Vagina (tissue), 2 donors: ENCODE data around the gene ZC3HAV1. TPM values are rescaled to one million over a fixed set of nuclear protein-coding genes. Genes with fewer than 3 reads are reported as not detected.
A peak's percentile ranks its signal among the peaks of the same experiment; 100 is the strongest.
"Not testable (repeated sequence)": the region's sequence is repeated elsewhere in the genome, so short reads cannot be mapped to it uniquely, and the experiment has no call there.

Experiments
- DNase-seq, 2 donors: peaks; one replicate each; pipeline ENCODE4 v3.0.0-alpha.2; 2017; ENCODE audit errors: extremely low spot score in 2 of 2
- H3K27ac ChIP-seq: fragments of 200-600 bp; sonication (generic); one replicate; pipeline ENCODE4 v1.5.1; 2019
- H3K27me3 ChIP-seq: fragments of 200-600 bp; sonication (generic); one replicate; pipeline ENCODE4 v1.5.1; 2019
- H3K36me3 ChIP-seq, 2 donors: fragments of 200-600 bp; sonication (generic); one replicate each; pipeline ENCODE4 v1.5.1; 2017 to 2019
- H3K4me1 ChIP-seq: fragments of 200-600 bp; sonication (generic); one replicate; pipeline ENCODE4 v1.5.1; 2019
- H3K4me3 ChIP-seq, 2 donors: fragments of 200-600 bp; sonication (generic); 1 replicate in 1 of 2; 2 replicates in 1 of 2; pipeline ENCODE4 v1.5.1; 2016 to 2019
- H3K9me3 ChIP-seq: fragments of 200-600 bp; sonication (generic); one replicate; pipeline ENCODE4 v1.5.1; 2019
- POLR2A ChIP-seq, 2 donors: fragments of 450-650 bp; IDR thresholded peaks; one replicate each; pipeline ENCODE4 v1.6.1; 2017; ENCODE audit warnings: antibody characterized with exemption in 2 of 2, mild to moderate bottlenecking in 2 of 2, moderate library complexity in 2 of 2
- POLR2AphosphoS5 ChIP-seq, 2 donors: sonication (generic); formaldehyde crosslinking; IDR thresholded peaks; one replicate each; pipeline ENCODE4 v1.9.0; 2017; ENCODE audit warnings: antibody characterized with exemption in 2 of 2, mild to moderate bottlenecking in 2 of 2, low read depth in 1 of 2; ENCODE audit not compliant: insufficient read depth in 1 of 2
- intact Hi-C: fragments of 100-400 bp; cut with DNase I; formaldehyde crosslinking; loops from one replicate; pipeline ENCODE4 v1.15.1; 2023
- total RNA-seq: library from RNA; depleted of rRNA; stranded (reverse); fragments of >200 nt; gene quantifications from one replicate; pipeline ENCODE4 v1.2.3, GENCODE V29; 2016
- TF ChIP-seq, protein P1 (sequence below), 3 experiments: fragments of 450-650 bp in 2 of 3; fragments of 200-600 bp in 1 of 3; sonication (generic) in 1 of 3; IDR thresholded peaks; one replicate each; pipeline ENCODE4 v1.5.1; 2017 to 2019; ENCODE audit warnings: antibody characterized with exemption in 3 of 3, mild to moderate bottlenecking in 2 of 3, moderate library complexity in 2 of 3

ZC3HAV1 gene
- total RNA-seq, 1 donor from 2014 or later: 36.6 TPM

DNA sequence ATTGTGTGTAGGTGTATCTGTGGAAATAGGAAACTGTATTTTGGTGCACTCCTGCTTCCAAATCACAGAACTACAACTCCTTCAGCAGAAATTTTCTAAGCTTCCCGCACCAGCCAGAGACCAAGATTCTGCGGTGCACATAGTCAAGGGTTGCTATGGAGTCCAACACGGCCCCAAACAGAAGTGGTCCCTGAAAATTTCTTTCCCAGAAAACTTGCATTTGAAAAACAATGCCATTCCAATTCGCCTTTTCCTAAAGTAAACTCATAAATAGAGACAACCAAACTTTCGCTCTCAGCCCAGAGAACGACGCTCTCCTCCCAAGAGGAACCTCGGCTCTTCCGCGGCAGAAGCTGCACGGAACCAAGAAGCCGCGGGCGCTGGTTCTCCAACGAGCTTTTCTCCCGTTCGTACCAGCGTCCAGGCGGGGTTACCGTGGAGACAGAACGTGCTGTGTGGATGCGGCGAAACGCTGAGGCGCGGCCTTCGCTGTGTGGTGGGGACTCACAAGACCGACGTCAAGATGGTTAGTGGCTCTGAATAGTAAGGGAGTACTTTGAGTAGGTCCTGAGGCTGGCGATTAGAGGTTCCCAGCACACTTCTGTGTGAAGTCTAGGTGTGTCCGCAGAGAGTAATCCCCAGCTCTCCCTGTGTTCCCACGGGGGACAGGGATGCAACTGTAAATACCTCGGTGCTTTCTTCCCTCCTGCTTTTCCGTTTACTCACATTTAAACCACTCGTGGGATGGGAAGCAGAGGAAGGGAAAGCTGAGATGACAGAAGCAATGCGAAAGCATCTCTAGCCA, 24.0 kb upstream of the ZC3HAV1 start:
- peak overlapping the region; percentile 71 for H3K27ac ChIP-seq
- peak in 1 of 2 donors; percentile 86 for DNase-seq
- intact Hi-C loops: no loop called here
- H3K4me1 ChIP-seq: peaks cover 6% of the 10 kb centered on the region
- peak overlapping the region; percentile 50 to 56 for H3K4me3 ChIP-seq
- no peaks in the 10 kb centered on the region for H3K9me3 ChIP-seq
- H3K36me3 ChIP-seq: no peaks in the 10 kb centered on the region
- TF ChIP-seq POLR2AphosphoS5 (IDR thresholded peaks at IDR 0.05; ENCODE audit: insufficient read depth in 1 of 2, low read depth in 1 of 2) (peak; percentile 74 to 88), POLR2A (IDR thresholded peaks at IDR 0.05) (no peak)
- H3K27me3 ChIP-seq: no peaks in the 10 kb centered on the region

GRCh38 chr7:139132887-139133286, 23.4 kb upstream of the ZC3HAV1 start:
- intact Hi-C loops: no loop called here
- DNase-seq: peak in 1 of 2 donors; percentile 10
- Histone ChIP-seq H3K4me1 (peaks cover 6% of the 10 kb centered on the region), H3K27ac (peak overlapping the region; percentile 71), H3K9me3 (no peaks in the 10 kb centered on the region), H3K4me3 (peak overlapping the region; percentile 50 to 56), H3K27me3 (no peaks in the 10 kb centered on the region), H3K36me3 (no peaks in the 10 kb centered on the region)
- TF ChIP-seq POLR2AphosphoS5 (IDR thresholded peaks at IDR 0.05; ENCODE audit: insufficient read depth in 1 of 2, low read depth in 1 of 2): no peak
- TF ChIP-seq POLR2A (IDR thresholded peaks at IDR 0.05): no peak
- TF ChIP-seq, protein P1, sequence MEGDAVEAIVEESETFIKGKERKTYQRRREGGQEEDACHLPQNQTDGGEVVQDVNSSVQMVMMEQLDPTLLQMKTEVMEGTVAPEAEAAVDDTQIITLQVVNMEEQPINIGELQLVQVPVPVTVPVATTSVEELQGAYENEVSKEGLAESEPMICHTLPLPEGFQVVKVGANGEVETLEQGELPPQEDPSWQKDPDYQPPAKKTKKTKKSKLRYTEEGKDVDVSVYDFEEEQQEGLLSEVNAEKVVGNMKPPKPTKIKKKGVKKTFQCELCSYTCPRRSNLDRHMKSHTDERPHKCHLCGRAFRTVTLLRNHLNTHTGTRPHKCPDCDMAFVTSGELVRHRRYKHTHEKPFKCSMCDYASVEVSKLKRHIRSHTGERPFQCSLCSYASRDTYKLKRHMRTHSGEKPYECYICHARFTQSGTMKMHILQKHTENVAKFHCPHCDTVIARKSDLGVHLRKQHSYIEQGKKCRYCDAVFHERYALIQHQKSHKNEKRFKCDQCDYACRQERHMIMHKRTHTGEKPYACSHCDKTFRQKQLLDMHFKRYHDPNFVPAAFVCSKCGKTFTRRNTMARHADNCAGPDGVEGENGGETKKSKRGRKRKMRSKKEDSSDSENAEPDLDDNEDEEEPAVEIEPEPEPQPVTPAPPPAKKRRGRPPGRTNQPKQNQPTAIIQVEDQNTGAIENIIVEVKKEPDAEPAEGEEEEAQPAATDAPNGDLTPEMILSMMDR (IDR thresholded peaks at IDR 0.05): no peak

GRCh38 chr7:139131601-139132041, 22.1 kb upstream of the ZC3HAV1 start:
- intact Hi-C loops: no loop called here
- Histone ChIP-seq H3K36me3 (no peaks in the 10 kb centered on the region), H3K27ac (no peak overlapping the region)

DNA sequence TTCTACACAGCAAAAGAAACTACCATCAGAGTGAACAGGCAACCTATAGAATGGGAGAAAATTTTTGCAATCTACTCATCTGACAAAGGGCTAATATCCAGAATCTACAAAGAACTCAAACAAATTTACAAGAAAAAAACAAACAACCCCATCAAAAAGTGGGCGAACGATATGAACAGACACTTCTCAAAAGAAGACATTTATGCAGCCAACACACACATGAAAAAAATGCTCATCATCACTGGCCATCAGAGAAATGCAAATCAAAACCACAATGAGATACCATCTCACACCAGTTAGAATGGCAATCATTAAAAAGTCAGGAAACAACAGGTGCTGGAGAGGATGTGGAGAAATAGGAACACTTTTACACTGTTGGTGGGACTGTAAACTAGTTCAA, 20.3 kb upstream of the ZC3HAV1 start:
- DNase-seq, H3K9me3 ChIP-seq, H3K27me3 ChIP-seq, H3K36me3 ChIP-seq, H3K4me1 ChIP-seq, H3K27ac ChIP-seq, H3K4me3 ChIP-seq, intact Hi-C loops: not testable (repeated sequence)

More at GRCh38 chr7:139131601-139132041, 22.1 kb upstream of the ZC3HAV1 start:
- H3K4me3 ChIP-seq: no peak overlapping the region
- H3K27me3 ChIP-seq: no peaks in the 10 kb centered on the region
- no peak for TF ChIP-seq POLR2A (IDR thresholded peaks at IDR 0.05)
- TF ChIP-seq, protein P1 (IDR thresholded peaks at IDR 0.05): no peak
- no peak for TF ChIP-seq POLR2AphosphoS5 (IDR thresholded peaks at IDR 0.05; ENCODE audit: insufficient read depth in 1 of 2, low read depth in 1 of 2)
- H3K4me1 ChIP-seq: peaks cover 6% of the 10 kb centered on the region
- no peaks in the 10 kb centered on the region for H3K9me3 ChIP-seq
- no peak for DNase-seq

- Histone ChIP-seq H3K27ac (no peak overlapping the region), H3K4me1 (peaks cover 2% of the 10 kb centered on the region), H3K9me3 (no peaks in the 10 kb centered on the region), H3K4me3 (no peak overlapping the region), H3K27me3 (no peaks in the 10 kb centered on the region), H3K36me3 (no peaks in the 10 kb centered on the region)
- TF ChIP-seq, protein P1 (IDR thresholded peaks at IDR 0.05): no peak
- TF ChIP-seq POLR2A (IDR thresholded peaks at IDR 0.05): no peak
- no peak for TF ChIP-seq POLR2AphosphoS5 (IDR thresholded peaks at IDR 0.05; ENCODE audit: insufficient read depth in 1 of 2, low read depth in 1 of 2)
- intact Hi-C loops: no loop called here
- no peak for DNase-seq
These were observed 18.1 kb upstream of the ZC3HAV1 start for GRCh38 chr7:139127648-139128047.

DNA sequence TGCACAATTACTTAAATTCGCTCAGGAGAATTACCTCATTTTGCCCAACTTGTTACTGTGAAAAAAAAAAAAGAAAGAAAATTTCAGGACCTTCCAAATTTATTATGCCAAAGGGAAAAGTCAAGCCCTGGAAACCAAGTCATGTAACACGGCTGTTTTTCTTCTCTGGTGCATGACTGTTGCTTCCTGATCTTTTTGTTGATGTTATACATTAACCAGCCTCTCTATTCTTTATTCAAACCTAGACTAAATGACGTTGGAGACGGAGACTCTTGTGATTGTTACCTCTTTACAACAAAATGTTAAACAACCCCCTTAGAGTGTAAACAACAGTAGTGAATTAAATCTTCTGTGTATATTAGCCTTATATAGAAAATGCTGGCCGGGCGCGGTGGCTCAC, 16.1 kb upstream of the ZC3HAV1 start:
- no peak for DNase-seq
- H3K36me3 ChIP-seq: no peaks in the 10 kb centered on the region
- no peaks in the 10 kb centered on the region for H3K27me3 ChIP-seq
- no peak for TF ChIP-seq POLR2A (IDR thresholded peaks at IDR 0.05)
- TF ChIP-seq, protein P1 (IDR thresholded peaks at IDR 0.05): no peak
- no peak for TF ChIP-seq POLR2AphosphoS5 (IDR thresholded peaks at IDR 0.05; ENCODE audit: insufficient read depth in 1 of 2, low read depth in 1 of 2)
- H3K9me3 ChIP-seq: no peaks in the 10 kb centered on the region
- H3K27ac ChIP-seq: no peak overlapping the region
- no peaks in the 10 kb centered on the region for H3K4me1 ChIP-seq
- no peak overlapping the region for H3K4me3 ChIP-seq
- intact Hi-C loops: no loop called here

- H3K27me3 ChIP-seq, H3K4me1 ChIP-seq, H3K4me3 ChIP-seq, intact Hi-C loops, H3K9me3 ChIP-seq, H3K27ac ChIP-seq, DNase-seq, H3K36me3 ChIP-seq: not testable (repeated sequence)
These were observed 15.5 kb upstream of the ZC3HAV1 start for GRCh38 chr7:139124995-139125394.
